Spleen (tissue), 11 donors: ENCODE data around the gene KCNJ10. TPM values are rescaled to one million over a fixed set of nuclear protein-coding genes. Genes with fewer than 3 reads are reported as not detected.

Experiments
- DNase-seq: peaks from one replicate; pipeline ENCODE4 v3.0.0-alpha.2; 2020
- H3K27ac ChIP-seq, 8 donors: fragments of 200-600 bp; sonication (generic) in 7 of 8; 1 replicate in 4 of 8; 2 replicates in 4 of 8; pipeline versions ENCODE4 v1.5.0 to v1.8.0; 2016 to 2021; ENCODE audit warnings: inconsistent platforms in 4 of 8, mild to moderate bottlenecking in 4 of 8, moderate library complexity in 1 of 8
- H3K27me3 ChIP-seq, 7 donors: fragments of 200-600 bp; sonication (generic) in 6 of 7; replicated peaks in 1 of 7; 1 replicate in 4 of 7; 2 replicates in 3 of 7; pipeline versions ENCODE4 v1.5.0 to v1.8.0; 2016 to 2021; ENCODE audit warnings: inconsistent platforms in 3 of 7, mild to moderate bottlenecking in 1 of 7
- H3K36me3 ChIP-seq, 6 donors: fragments of 200-600 bp; sonication (generic) in 5 of 6; 1 replicate in 4 of 6; 2 replicates in 2 of 6; pipeline versions ENCODE4 v1.5.0 to v1.8.0; 2016 to 2021; ENCODE audit warnings: inconsistent platforms in 2 of 6
- H3K4me1 ChIP-seq, 6 donors: fragments of 200-600 bp; sonication (generic) in 5 of 6; 1 replicate in 3 of 6; 2 replicates in 3 of 6; pipeline versions ENCODE4 v1.5.0 to v1.8.0; 2016 to 2021; ENCODE audit warnings: inconsistent platforms in 3 of 6
- H3K4me3 ChIP-seq, 8 donors: fragments of 200-600 bp; sonication (generic) in 7 of 8; 1 replicate in 4 of 8; 2 replicates in 4 of 8; pipeline versions ENCODE4 v1.5.0 to v1.8.0; 2016 to 2021; ENCODE audit warnings: inconsistent platforms in 4 of 8, mild to moderate bottlenecking in 4 of 8, moderate library complexity in 2 of 8
- H3K9me3 ChIP-seq, 8 donors: fragments of 200-600 bp; sonication (generic) in 7 of 8; 1 replicate in 4 of 8; 2 replicates in 4 of 8; pipeline versions ENCODE4 v1.5.0 to v1.8.0; 2016 to 2021; ENCODE audit warnings: inconsistent platforms in 4 of 8
- CTCF ChIP-seq, 11 experiments: fragments of 200-600 bp in 7 of 11; fragments of 450-650 bp in 4 of 11; sonication (generic) in 4 of 11; IDR thresholded peaks in 8 of 11; conservative IDR thresholded peaks in 3 of 11; 1 replicate in 7 of 11; 2 replicates in 4 of 11; pipeline versions ENCODE4 v1.4.0 to v1.8.0; 2016 to 2021; ENCODE audit warnings: antibody characterized with exemption in 11 of 11, inconsistent platforms in 4 of 11, mild to moderate bottlenecking in 1 of 11
- POLR2A ChIP-seq, 3 donors: fragments of 450-650 bp; IDR thresholded peaks; one replicate each; pipeline ENCODE4 v1.5.1; 2017; ENCODE audit warnings: antibody characterized with exemption in 3 of 3, mild to moderate bottlenecking in 1 of 3
- POLR2AphosphoS5 ChIP-seq, 3 donors: sonication (generic); formaldehyde crosslinking; IDR thresholded peaks; one replicate each; pipeline ENCODE4 v1.5.1; 2017; ENCODE audit warnings: antibody characterized with exemption in 3 of 3
- WGBS, 5 donors: extraction: QIAGEN DNeasy Blood & Tissue Kit in 3 of 5; methylation state at CpG; one replicate each; pipeline versions ENCODE4 v1.1.5 to v1.1.7; 2013 to 2018; 5-methylcytosine and 5-hydroxymethylcytosine counted together
- intact Hi-C: fragments of 100-400 bp; cut with DNase I; formaldehyde crosslinking; loops from one replicate; pipeline ENCODE4 v1.15.0; 2023; ENCODE audit warnings: low total_unique reads
- polyA plus RNA-seq, 3 donors: library from polyadenylated mRNA; stranded (reverse); fragments of 200-250 nt; gene quantifications; one replicate each; pipeline ENCODE4 v1.2.1, GENCODE V29; 2013
- total RNA-seq, 7 donors: library from RNA; depleted of rRNA in 3 of 7; stranded (reverse); fragments of >200 nt in 3 of 7; fragmentation: NEBNext Ultra II Directional in 4 of 7; extraction: Animal tissue kit (Norgen Biotek cat#: 25700) in 4 of 7; gene quantifications; one replicate each; pipeline versions ENCODE4 v1.1.0 to v1.2.1, GENCODE V29; 2016 to 2021
- donor health status: healthy with polysubstance abuse.
- donor health status: DM: no; HTN: no; CAD: no; lungs with moderate emphysema.
- donor health status: DM: no; HTN: no; CAD: no.
- donor health status: Bipolar disorder and iron deficiency.
- donor health status: healthy.
- donor health status: DM: no; HTN: no; CAD: no.
- donor health status: DM: yes; HTN: yes; CAD: no.

Gene KCNJ10
- total and polyA plus RNA-seq, 10 donors = 3.7 to 30.8 (median 14.2) TPM

- H3K36me3 ChIP-seq = no peaks in the 10 kb centered on the region
- H3K4me1 ChIP-seq = no peaks in the 10 kb centered on the region
- no peaks in the 10 kb centered on the region for H3K9me3 ChIP-seq
- TF ChIP-seq POLR2AphosphoS5 (IDR thresholded peaks at IDR 0.05) = no peak
- TF ChIP-seq POLR2A (IDR thresholded peaks at IDR 0.05) = no peak
- TF ChIP-seq CTCF (IDR thresholded peaks at IDR 0.05 in 8 of 11, conservative IDR thresholded peaks at IDR 0.05 in 3 of 11) = no peak
- no peak overlapping the region for H3K27ac ChIP-seq
- H3K27me3 ChIP-seq = peaks cover 0 to 11% (median 0%) of the 10 kb centered on the region in 7 donors
- intact Hi-C loops = no loop called here
- DNase-seq = no peak
- WGBS, 5 donors = 68 to 77% (median 76%) methylated on average over 3 of the region's 3 CpGs
- H3K4me3 ChIP-seq = no peak overlapping the region
Measured at GRCh38 chr1:159964144-159964543, 105.8 kb downstream of the KCNJ10 start.

- Histone ChIP-seq H3K27me3 (no peaks in the 10 kb centered on the region), H3K27ac (no peak overlapping the region), H3K4me1 (no peaks in the 10 kb centered on the region), H3K36me3 (no peaks in the 10 kb centered on the region), H3K9me3 (no peaks in the 10 kb centered on the region), H3K4me3 (no peak overlapping the region)
- no peak for DNase-seq
- TF ChIP-seq CTCF (IDR thresholded peaks at IDR 0.05 in 8 of 11, conservative IDR thresholded peaks at IDR 0.05 in 3 of 11) (no peak), POLR2A (IDR thresholded peaks at IDR 0.05) (no peak), POLR2AphosphoS5 (IDR thresholded peaks at IDR 0.05) (no peak)
- WGBS, 5 donors = 93 to 98% (median 94%) methylated on average over 11 of the region's 11 CpGs
- intact Hi-C loops = no loop called here
Measured at GRCh38 chr1:159962176-159962575, 107.8 kb downstream of the KCNJ10 start.

GRCh38 chr1:159961636-159962035 lies 108.3 kb downstream of the KCNJ10 start:
- no peaks in the 10 kb centered on the region for H3K27me3 ChIP-seq
- no peak for DNase-seq
- intact Hi-C loops = no loop called here
- TF ChIP-seq POLR2AphosphoS5 (IDR thresholded peaks at IDR 0.05) = no peak
- TF ChIP-seq CTCF (IDR thresholded peaks at IDR 0.05 in 8 of 11, conservative IDR thresholded peaks at IDR 0.05 in 3 of 11) = no peak
- no peak for TF ChIP-seq POLR2A (IDR thresholded peaks at IDR 0.05)
- H3K4me3 ChIP-seq = no peak overlapping the region
- H3K36me3 ChIP-seq = no peaks in the 10 kb centered on the region
- H3K9me3 ChIP-seq = no peaks in the 10 kb centered on the region
- no peak overlapping the region for H3K27ac ChIP-seq
- H3K4me1 ChIP-seq = no peaks in the 10 kb centered on the region
- WGBS, 5 donors = 88 to 95% (median 93%) methylated on average over 15 of the region's 15 CpGs

GRCh38 chr1:159960721-159961381 lies 109.1 kb downstream of the KCNJ10 start:
- DNase-seq = no peak
- Histone ChIP-seq H3K4me1 (no peaks in the 10 kb centered on the region), H3K27ac (no peak overlapping the region), H3K27me3 (no peaks in the 10 kb centered on the region), H3K36me3 (no peaks in the 10 kb centered on the region), H3K9me3 (no peaks in the 10 kb centered on the region), H3K4me3 (no peak overlapping the region)
- TF ChIP-seq CTCF (IDR thresholded peaks at IDR 0.05 in 8 of 11, conservative IDR thresholded peaks at IDR 0.05 in 3 of 11) (no peak), POLR2AphosphoS5 (IDR thresholded peaks at IDR 0.05) (no peak), POLR2A (IDR thresholded peaks at IDR 0.05) (no peak)
- WGBS, 5 donors = 59 to 81% (median 70%) methylated on average over 5 of the region's 5 CpGs
- intact Hi-C loops = no loop called here
